SK-N-SH treated with all-trans-retinoic acid at 6 μM for 48 hours (cell line): ENCODE measurements around the gene PRKACG.

ENCODE experiments used
- SNAI2 ChIP-seq: fragments of 250-450 bp; sonication (Bioruptor Pico); IDR thresholded peaks from 2 replicates; pipeline ENCODE4 v1.5.0; 2020; ENCODE audit warnings: mild to moderate bottlenecking, moderate library complexity
- TCF4 ChIP-seq: fragments of 250-450 bp; sonication (Bioruptor Pico); IDR thresholded peaks from 2 replicates; pipeline ENCODE4 v1.8.0; 2021; ENCODE audit warnings: mild to moderate bottlenecking, moderate library complexity, borderline replicate concordance
- TSHZ2 ChIP-seq: fragments of 250-450 bp; sonication (Bioruptor Pico); IDR thresholded peaks from 2 replicates; pipeline ENCODE4 v1.5.0; 2020; ENCODE audit warnings: mild to moderate bottlenecking, moderate library complexity
- ZFP3 ChIP-seq: fragments of 250-450 bp; sonication (Bioruptor Pico); IDR thresholded peaks from 2 replicates; pipeline ENCODE4 v1.5.0; 2020; ENCODE audit warnings: mild to moderate bottlenecking, moderate library complexity
- ZNF565 ChIP-seq: fragments of 450-650 bp; formaldehyde crosslinking; conservative IDR thresholded peaks from 2 replicates; pipeline ENCODE4 v1.5.0; 2020; ENCODE audit warnings: low read depth, mild to moderate bottlenecking, moderate library complexity
- ZNF8 ChIP-seq: fragments of 450-650 bp; formaldehyde crosslinking; IDR thresholded peaks from 2 replicates; pipeline ENCODE4 v1.5.0; 2020; ENCODE audit warnings: mild to moderate bottlenecking, moderate library complexity

- no peak for TF ChIP-seq ZNF565 (CRISPR knock-in tag)
- no peak for TF ChIP-seq ZNF8 (CRISPR knock-in tag)
- no peak for TF ChIP-seq TCF4
- no peak for TF ChIP-seq TSHZ2 (CRISPR knock-in tag)
- no peak for TF ChIP-seq SNAI2 (CRISPR knock-in tag)
- no peak for TF ChIP-seq ZFP3 (CRISPR knock-in tag)
Measured at GRCh38 chr9:68970151-68970550, 43.8 kb downstream of the PRKACG start.
